Omental fat pad (tissue), 4 donors: ENCODE data around the gene ZSWIM3. TPM values are rescaled to one million over a fixed set of nuclear protein-coding genes. Genes with fewer than 3 reads are reported as not detected.

Experiments used
- ATAC-seq: fragments of 150-250 bp; one replicate; pipeline ENCODE4 v1.9.1; 2016; ENCODE audit warnings: mild to moderate bottlenecking, moderate library complexity; ENCODE audit not compliant: low FRiP score
- DNase-seq: peaks from one replicate; pipeline ENCODE4 v3.0.0-alpha.2; 2019; ENCODE audit warnings: low spot score
- total RNA-seq, 4 donors: library from RNA; depleted of rRNA; stranded (reverse); fragments of >200 nt; gene quantifications; one replicate each; pipeline ENCODE4 v1.1.0, GENCODE V29; 2016
- TF ChIP-seq, protein P1 (sequence below), 3 donors: fragments of 450-650 bp; IDR thresholded peaks; one replicate each; pipeline ENCODE4 v1.5.1; 2016 to 2017; ENCODE audit warnings: antibody characterized with exemption in 3 of 3, mild to moderate bottlenecking in 3 of 3, moderate library complexity in 2 of 3

The ZSWIM3 gene
- total RNA-seq, 4 donors from 2014 or later: 2.3 to 5.0 (median 3.1) TPM

- DNase-seq: no peak
- TF ChIP-seq, protein P1, sequence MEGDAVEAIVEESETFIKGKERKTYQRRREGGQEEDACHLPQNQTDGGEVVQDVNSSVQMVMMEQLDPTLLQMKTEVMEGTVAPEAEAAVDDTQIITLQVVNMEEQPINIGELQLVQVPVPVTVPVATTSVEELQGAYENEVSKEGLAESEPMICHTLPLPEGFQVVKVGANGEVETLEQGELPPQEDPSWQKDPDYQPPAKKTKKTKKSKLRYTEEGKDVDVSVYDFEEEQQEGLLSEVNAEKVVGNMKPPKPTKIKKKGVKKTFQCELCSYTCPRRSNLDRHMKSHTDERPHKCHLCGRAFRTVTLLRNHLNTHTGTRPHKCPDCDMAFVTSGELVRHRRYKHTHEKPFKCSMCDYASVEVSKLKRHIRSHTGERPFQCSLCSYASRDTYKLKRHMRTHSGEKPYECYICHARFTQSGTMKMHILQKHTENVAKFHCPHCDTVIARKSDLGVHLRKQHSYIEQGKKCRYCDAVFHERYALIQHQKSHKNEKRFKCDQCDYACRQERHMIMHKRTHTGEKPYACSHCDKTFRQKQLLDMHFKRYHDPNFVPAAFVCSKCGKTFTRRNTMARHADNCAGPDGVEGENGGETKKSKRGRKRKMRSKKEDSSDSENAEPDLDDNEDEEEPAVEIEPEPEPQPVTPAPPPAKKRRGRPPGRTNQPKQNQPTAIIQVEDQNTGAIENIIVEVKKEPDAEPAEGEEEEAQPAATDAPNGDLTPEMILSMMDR (IDR thresholded peaks at IDR 0.05): no peak
- peak; percentile 33 for ATAC-seq
Observed at GRCh38 chr20:45911486-45912343, 54.3 kb downstream of the ZSWIM3 start, which contains the start of gene PLTP. PLTP (minus strand) TSS chr20:45912155; CDS start chr20:45911452, 703 bp downstream.

DNA sequence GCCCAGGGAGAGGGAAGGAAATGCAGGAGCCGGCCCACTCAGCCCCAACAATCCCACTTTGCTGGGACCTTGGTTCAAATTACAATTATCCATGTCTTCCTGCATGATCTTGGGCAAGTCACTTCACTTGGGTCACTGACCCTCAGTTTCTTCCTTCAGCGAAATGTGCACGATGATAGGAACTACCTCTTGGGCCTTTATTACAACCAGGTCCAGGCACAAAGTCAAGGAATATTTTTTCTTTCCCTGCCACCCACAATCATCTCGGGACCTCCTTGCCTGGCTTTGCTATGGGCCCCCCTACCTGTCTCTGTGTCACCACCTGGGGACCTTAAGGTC is 54.9 kb downstream of the ZSWIM3 start:
- TF ChIP-seq, protein P1 (IDR thresholded peaks at IDR 0.05): no peak
- no peak for ATAC-seq
- no peak for DNase-seq

- TF ChIP-seq, protein P1 (IDR thresholded peaks at IDR 0.05): no peak
- ATAC-seq (no peak), DNase-seq (no peak)
Observed at GRCh38 chr20:45913116-45913515, 55.7 kb downstream of the ZSWIM3 start.

- no peak for DNase-seq
- TF ChIP-seq, protein P1 (IDR thresholded peaks at IDR 0.05): no peak
- ATAC-seq: peak; percentile 24
Observed at GRCh38 chr20:45917790-45918141, 60.4 kb downstream of the ZSWIM3 start.

DNA sequence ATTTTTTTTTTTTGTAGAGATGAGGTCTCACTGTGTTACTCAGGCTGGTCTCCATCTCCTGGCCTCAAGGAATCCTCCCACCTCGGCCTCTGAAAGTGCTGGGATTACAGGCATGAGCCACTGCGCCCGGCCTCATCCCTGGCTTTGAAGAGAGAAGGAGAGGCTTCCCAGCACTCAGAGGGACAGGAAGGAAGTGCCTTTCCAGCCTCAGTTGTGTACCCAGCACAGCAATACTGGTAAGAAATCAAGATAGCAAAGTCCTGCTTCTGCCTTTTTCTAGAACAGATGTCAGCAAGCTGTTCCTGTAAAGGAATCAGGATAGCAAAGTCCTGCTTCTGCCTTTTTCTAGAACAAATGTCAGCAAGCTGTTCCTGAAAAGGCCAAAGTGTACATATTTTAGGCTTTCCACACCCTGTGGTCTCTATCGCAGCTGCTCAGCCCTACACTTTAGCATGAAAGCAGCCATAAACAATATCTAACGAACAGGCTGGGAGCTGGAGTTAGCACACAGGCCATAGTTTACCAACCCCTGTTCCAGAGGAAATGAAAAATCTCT is 60.8 kb downstream of the ZSWIM3 start:
- DNase-seq (no peak), ATAC-seq (no peak)
- TF ChIP-seq, protein P1 (IDR thresholded peaks at IDR 0.05): no peak

DNA sequence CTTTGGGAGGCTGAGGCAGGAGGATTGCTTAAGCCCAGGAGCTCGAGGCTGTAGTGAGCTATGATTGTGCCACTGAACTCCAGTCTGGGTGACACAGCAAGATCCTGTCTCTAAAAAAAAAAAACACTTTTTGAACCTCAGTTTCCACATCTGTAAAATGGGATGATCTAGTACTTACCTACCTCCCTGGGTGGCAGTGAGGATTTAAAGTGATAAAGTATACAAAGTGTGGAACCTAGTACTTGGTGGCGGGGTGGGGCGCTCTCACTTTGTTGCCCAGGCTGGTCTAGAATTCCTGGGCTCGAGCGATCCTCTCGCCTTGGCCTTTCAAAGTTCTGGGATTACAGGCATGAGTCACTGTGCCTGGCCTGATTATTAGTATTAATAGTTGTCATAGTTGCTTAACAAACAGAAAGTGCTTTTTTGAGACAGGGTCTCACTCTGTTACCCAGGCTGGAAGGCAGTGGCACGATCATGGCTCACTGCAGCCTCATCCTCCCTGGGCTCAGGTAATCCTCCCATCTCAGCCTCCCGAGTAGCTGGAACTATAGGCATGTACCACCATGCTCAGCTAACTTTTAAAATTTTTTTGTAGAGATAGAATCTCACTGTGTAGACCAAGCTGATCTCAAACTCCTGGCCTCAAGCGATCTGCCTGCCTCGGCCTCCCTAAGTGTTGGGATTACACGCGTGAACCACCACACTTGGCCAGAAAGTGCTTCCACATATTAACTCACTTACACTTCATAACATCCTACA is 61.5 kb downstream of the ZSWIM3 start:
- TF ChIP-seq, protein P1 (IDR thresholded peaks at IDR 0.05): no peak
- DNase-seq: no peak
- ATAC-seq: no peak
